NCI-H2107 treated with DMSO at 0.1 percent for 48 hours (cell line): ENCODE measurements around the gene NEIL3.

Experiments
- DNase-seq: peaks from one replicate; lab custom pipeline; 2025; ENCODE audit not compliant: unreplicated experiment; lab: John Stamatoyannopoulos, UW

The NEIL3 gene

DNA sequence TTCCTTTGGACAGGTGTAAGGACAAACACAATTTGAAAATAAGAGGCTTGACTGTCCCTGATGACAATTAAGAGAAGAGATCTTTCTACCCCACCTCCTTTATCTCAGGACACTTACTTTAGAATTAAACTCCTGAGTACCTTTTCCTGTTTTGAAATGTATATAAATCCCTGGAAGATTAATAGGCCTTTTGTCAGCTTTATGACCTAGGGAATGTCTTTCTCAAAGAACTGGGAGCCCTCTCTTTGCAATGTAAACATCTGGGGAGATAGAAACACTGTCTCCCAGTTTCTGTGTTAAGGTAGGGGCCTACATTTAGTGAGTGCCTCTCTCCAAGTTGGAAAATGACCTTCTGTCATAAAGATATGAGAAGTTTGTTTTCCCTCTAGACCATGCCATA is 100.9 kb downstream of the NEIL3 start:
- no peak for DNase-seq

DNA sequence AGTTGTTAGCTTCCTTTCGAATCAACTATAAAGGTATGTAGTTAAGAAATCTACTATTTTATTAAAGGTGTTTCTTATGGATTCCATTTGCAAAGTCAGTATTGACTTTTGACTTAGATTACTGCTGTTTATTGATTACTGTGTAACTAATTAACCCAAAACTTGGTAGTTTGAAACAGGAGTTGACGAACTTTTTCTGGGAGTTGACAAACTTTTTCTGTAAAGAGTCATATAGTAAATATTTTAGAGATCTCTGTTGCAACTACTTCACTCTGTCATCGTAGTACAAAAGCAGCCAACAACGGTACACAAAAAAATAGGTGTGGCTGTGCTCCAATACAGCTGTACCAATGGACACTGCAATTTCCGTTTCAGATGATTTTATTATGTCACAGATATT is 102.3 kb downstream of the NEIL3 start:
- DNase-seq = no peak
